Caco-2 (cell line): ENCODE results near the gene LCN1. TPM values are rescaled to one million over a fixed set of nuclear protein-coding genes. Genes with fewer than 3 reads are reported as not detected.

Experiments used
- BruUV-seq: library from RNA; stranded (reverse); fragments of 400-500 nt; replicated peaks from 2 replicates; lab custom pipeline; 2021; lab: Mats Ljungman, UMichigan
- CTCF ChIA-PET: fragments of 300-600 bp; sonication (Branson Sonifier 250); formaldehyde crosslinking; loops from one replicate; lab custom pipeline; 2022; ENCODE audit warnings: antibody characterized with exemption; lab: Charles Lee
- POLR2A ChIA-PET: fragments of 300-600 bp; sonication (Branson Sonifier 250); formaldehyde crosslinking; loops from one replicate; lab custom pipeline; 2022; ENCODE audit warnings: antibody characterized with exemption; lab: Charles Lee
- DNase-seq, 2 experiments: peaks; one replicate each; pipeline versions ENCODE4 v3.0.0 to v3.0.0-alpha.2; 2020 to 2022
- H3K27me3 ChIP-seq: replicated peaks from 2 replicates; pipeline ENCODE4 v1.6.0; 2011; ENCODE audit warnings: low read length; ENCODE audit not compliant: control insufficient read depth, insufficient read depth
- H3K36me3 ChIP-seq: 2 replicates; pipeline ENCODE4 v1.5.1; 2011; ENCODE audit warnings: low read length; ENCODE audit not compliant: control insufficient read depth, insufficient read depth
- H3K4me1 ChIP-seq: fragments of 250-450 bp; sonication (Bioruptor Pico); 2 replicates; pipeline ENCODE4 v1.5.1; 2020; ENCODE audit warnings: mild to moderate bottlenecking
- H3K4me3 ChIP-seq: 2 replicates; pipeline ENCODE4 v1.5.1; 2011; ENCODE audit warnings: low read depth, mild to moderate bottlenecking, control low read depth, low read length
- H3K9me3 ChIP-seq: fragments of 250-450 bp; sonication (Bioruptor Pico); 2 replicates; pipeline ENCODE4 v1.5.1; 2020; ENCODE audit warnings: mild to moderate bottlenecking, moderate library complexity
- H3K27ac Mint-ChIP-seq: one replicate; pipeline ENCODE4 v1.8.0; 2022; ENCODE audit warnings: mixed read lengths; ENCODE audit not compliant: unreplicated experiment
- H3K27me3 Mint-ChIP-seq: one replicate; pipeline ENCODE4 v1.8.0; 2022; ENCODE audit warnings: mixed read lengths; ENCODE audit not compliant: insufficient read depth, unreplicated experiment
- H3K36me3 Mint-ChIP-seq: one replicate; pipeline ENCODE4 v1.8.0; 2022; ENCODE audit warnings: mild to moderate bottlenecking, mixed read lengths; ENCODE audit not compliant: insufficient read depth, unreplicated experiment
- H3K4me1 Mint-ChIP-seq: one replicate; pipeline ENCODE4 v1.8.0; 2022; ENCODE audit warnings: low read depth, mixed read lengths; ENCODE audit not compliant: unreplicated experiment
- H3K4me3 Mint-ChIP-seq: one replicate; pipeline ENCODE4 v1.8.0; 2022; ENCODE audit warnings: mild to moderate bottlenecking, moderate library complexity, mixed read lengths; ENCODE audit not compliant: unreplicated experiment
- H3K9me3 Mint-ChIP-seq: one replicate; pipeline ENCODE4 v1.8.0; 2022; ENCODE audit warnings: mixed read lengths; ENCODE audit not compliant: unreplicated experiment
- intact Hi-C: fragments of 100-400 bp; cut with micrococcal nuclease; formaldehyde crosslinking; loops from one replicate; pipeline ENCODE4 v1.10.0; 2022; ENCODE audit not compliant: unreplicated experiment
- total RNA-seq: library from RNA; stranded (reverse); gene quantifications from 2 replicates; pipeline ENCODE4 v1.2.3, GENCODE V29; 2022
- TF ChIP-seq, protein P1 (sequence below), 2 experiments: fragments of 200-600 bp in 1 of 2; IDR thresholded peaks; 1 replicate in 1 of 2; 2 replicates in 1 of 2; pipeline versions ENCODE4 v1.5.1 to v1.8.0; 2011 to 2022; ENCODE audit warnings: antibody characterized with exemption in 1 of 2, control low read depth in 1 of 2, inconsistent platforms in 1 of 2, low read depth in 1 of 2, low read length in 1 of 2, mild to moderate bottlenecking in 1 of 2, moderate library complexity in 1 of 2; ENCODE audit not compliant: insufficient read depth in 1 of 2, severe bottlenecking in 1 of 2, unreplicated experiment in 1 of 2

The LCN1 gene
- total RNA-seq, 1 experiment from 2014 or later, result not detected

DNA sequence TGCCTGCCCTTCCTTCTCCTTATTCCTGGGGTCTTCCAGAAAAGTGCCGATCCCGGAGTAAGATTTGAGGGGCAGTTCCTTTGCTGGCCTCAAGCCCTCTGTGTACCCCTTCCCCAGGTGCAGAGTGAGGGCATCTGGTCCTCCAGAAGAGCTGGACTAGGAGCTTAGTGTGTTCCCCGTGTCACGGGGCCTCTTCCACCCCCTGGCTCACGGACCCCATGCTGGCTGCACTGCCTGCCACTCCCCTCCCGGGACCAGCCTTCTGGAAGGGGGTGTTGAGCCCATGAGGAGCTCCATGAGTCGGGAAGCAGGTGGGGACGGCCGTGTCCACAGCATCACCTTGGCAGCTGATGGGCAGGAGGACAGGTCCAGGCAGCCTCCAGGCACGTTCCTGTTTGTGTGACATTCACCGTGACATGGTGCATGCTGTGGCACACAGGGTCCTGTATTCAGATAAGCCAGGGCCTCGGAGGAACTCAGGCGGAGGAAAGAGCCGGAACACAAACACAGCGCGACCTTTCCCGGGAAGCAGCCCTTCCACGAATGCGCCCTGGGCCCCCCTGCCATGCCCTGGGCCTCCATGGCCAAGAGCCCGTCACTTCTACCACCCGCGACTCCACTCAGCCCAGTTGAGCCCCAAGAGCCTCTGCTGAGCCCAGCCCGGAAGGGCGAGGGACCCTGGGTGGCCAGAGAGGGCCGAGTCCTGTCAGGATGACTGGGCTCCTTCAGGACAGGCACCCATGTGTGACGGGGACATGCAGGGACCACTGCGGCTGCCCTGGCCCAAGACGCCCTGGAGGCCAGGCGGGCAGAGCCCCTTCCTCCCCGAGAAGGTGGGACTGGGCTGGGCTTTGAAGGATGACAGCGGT lies 5.9 kb upstream of the LCN1 start:
- Histone ChIP-seq H3K4me1 (no peaks in the 10 kb centered on the region), H3K4me3 (no peak overlapping the region), H3K9me3 (no peaks in the 10 kb centered on the region), H3K36me3 (no peaks in the 10 kb centered on the region), H3K27me3 (no peaks in the 10 kb centered on the region)
- Mint-ChIP-seq H3K27me3 (peaks cover 23% of the 10 kb centered on the region), H3K4me3 (no peak overlapping the region), H3K9me3 (no peaks in the 10 kb centered on the region), H3K36me3 (no peaks in the 10 kb centered on the region), H3K27ac (no peak overlapping the region), H3K4me1 (no peaks in the 10 kb centered on the region)
- no TSS peak for BruUV-seq
- CTCF ChIA-PET, result no interaction called here
- POLR2A ChIA-PET, result no interaction called here
- TF ChIP-seq, protein P1, sequence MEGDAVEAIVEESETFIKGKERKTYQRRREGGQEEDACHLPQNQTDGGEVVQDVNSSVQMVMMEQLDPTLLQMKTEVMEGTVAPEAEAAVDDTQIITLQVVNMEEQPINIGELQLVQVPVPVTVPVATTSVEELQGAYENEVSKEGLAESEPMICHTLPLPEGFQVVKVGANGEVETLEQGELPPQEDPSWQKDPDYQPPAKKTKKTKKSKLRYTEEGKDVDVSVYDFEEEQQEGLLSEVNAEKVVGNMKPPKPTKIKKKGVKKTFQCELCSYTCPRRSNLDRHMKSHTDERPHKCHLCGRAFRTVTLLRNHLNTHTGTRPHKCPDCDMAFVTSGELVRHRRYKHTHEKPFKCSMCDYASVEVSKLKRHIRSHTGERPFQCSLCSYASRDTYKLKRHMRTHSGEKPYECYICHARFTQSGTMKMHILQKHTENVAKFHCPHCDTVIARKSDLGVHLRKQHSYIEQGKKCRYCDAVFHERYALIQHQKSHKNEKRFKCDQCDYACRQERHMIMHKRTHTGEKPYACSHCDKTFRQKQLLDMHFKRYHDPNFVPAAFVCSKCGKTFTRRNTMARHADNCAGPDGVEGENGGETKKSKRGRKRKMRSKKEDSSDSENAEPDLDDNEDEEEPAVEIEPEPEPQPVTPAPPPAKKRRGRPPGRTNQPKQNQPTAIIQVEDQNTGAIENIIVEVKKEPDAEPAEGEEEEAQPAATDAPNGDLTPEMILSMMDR (IDR thresholded peaks at IDR 0.05; ENCODE audit: insufficient read depth in 1 of 2, low read depth in 1 of 2, low read length in 1 of 2, severe bottlenecking in 1 of 2, unreplicated experiment in 1 of 2), result no peak
- no peak for DNase-seq
- intact Hi-C loops, result no loop called here

DNA sequence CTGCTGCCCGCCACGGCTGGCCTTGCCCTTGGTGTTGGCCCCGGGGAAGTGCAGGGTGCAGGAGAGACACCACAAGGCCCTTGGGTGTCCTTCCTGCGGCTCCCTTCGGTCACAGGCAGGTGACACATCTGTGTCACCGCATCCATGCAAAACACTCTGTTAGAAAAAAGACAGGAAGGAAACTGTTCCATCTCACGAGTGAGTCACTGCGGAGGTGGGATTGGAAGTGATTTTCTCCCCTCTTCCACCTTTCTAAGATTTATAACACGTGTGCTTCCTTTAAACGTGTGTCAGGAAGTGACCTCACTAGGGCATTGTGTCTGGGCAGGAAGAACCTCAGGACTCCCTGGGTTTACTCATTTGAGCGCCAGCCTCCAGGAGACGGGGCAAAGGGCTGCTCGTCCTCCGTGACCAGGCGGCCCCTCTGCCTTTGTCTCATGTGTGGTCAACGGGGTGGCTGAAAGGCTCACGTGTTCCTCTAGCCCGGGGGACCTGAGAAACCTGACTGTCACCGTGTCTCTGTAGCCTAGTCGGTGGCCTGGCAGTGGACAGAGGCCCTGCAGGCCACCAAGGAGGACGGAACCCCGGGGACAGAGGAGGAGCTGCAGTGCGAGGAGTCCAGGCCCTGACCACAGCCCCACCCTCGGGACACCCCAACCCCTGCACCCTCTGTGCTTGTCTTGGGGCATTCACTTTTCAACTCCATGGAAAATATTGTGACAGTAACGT lies 4.9 kb upstream of the LCN1 start:
- CTCF ChIA-PET, result no interaction called here
- H3K36me3 ChIP-seq, result no peaks in the 10 kb centered on the region
- Mint-ChIP-seq H3K9me3 (no peaks in the 10 kb centered on the region), H3K4me1 (no peaks in the 10 kb centered on the region), H3K4me3 (no peak overlapping the region), H3K27me3 (peaks cover 21% of the 10 kb centered on the region), H3K27ac (no peak overlapping the region), H3K36me3 (no peaks in the 10 kb centered on the region)
- POLR2A ChIA-PET, result no interaction called here
- intact Hi-C loops, result no loop called here
- no peaks in the 10 kb centered on the region for H3K27me3 ChIP-seq
- no peaks in the 10 kb centered on the region for H3K4me1 ChIP-seq
- H3K4me3 ChIP-seq, result no peak overlapping the region
- no peak for DNase-seq
- BruUV-seq, result no TSS peak
- TF ChIP-seq, protein P1 (IDR thresholded peaks at IDR 0.05; ENCODE audit: insufficient read depth in 1 of 2, low read depth in 1 of 2, low read length in 1 of 2, severe bottlenecking in 1 of 2, unreplicated experiment in 1 of 2), result no peak
- H3K9me3 ChIP-seq, result no peaks in the 10 kb centered on the region

DNA sequence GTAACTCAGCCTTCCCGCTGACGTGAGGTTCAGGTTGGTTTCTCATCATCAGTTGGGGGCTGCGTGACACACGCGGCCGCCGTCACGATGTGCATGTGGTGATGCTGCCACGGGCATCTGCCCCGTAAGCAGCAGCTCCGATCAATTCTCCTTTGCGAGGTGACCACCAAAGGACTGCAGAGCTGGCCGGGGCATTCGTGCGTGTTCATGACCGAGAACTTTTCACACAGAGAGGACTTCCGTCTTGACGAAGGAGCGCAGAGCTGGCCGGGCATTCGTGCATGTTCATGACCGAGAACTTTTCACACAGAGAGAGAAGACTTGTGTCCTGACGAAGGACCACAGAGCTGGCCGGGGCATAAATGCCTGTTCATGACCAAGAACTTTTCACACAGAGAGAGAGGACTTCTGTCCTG lies 3.8 kb upstream of the LCN1 start:
- no peaks in the 10 kb centered on the region for H3K4me1 Mint-ChIP-seq
- CTCF ChIA-PET, result interaction anchor here (0.7 kb wide), 1 partner anchor 106 kb away, joined by 3 read pairs; no protein-coding TSS in a partner anchor

More for the DNA sequence above, 3.8 kb upstream of the LCN1 start:
- Histone ChIP-seq H3K36me3 (no peaks in the 10 kb centered on the region), H3K4me3 (no peak overlapping the region), H3K4me1 (no peaks in the 10 kb centered on the region), H3K27me3 (no peaks in the 10 kb centered on the region), H3K9me3 (no peaks in the 10 kb centered on the region)
- DNase-seq, result no peak
- H3K4me3 Mint-ChIP-seq, result no peak overlapping the region
- POLR2A ChIA-PET, result no interaction called here
- intact Hi-C loops, result no loop called here
- H3K36me3 Mint-ChIP-seq, result no peaks in the 10 kb centered on the region
- H3K9me3 Mint-ChIP-seq, result no peaks in the 10 kb centered on the region
- no TSS peak for BruUV-seq
- TF ChIP-seq, protein P1 (IDR thresholded peaks at IDR 0.05; ENCODE audit: insufficient read depth in 1 of 2, low read depth in 1 of 2, low read length in 1 of 2, severe bottlenecking in 1 of 2, unreplicated experiment in 1 of 2), result no peak
- H3K27ac Mint-ChIP-seq, result no peak overlapping the region
- peaks cover 20% of the 10 kb centered on the region for H3K27me3 Mint-ChIP-seq
